NOMO-1 treated with DMSO at 0.1 percent for 48 hours (cell line): ENCODE data around the gene SORD.

Experiments
- DNase-seq: peaks from one replicate; lab custom pipeline; 2025; ENCODE audit not compliant: unreplicated experiment; lab: John Stamatoyannopoulos, UW

SORD gene

GRCh38 chr15:45114751-45115085, 91.7 kb downstream of the SORD start:
- no peak for DNase-seq

GRCh38 chr15:45115312-45115820, 92.4 kb downstream of the SORD start:
- DNase-seq: no peak

GRCh38 chr15:45116006-45116481, 93.0 kb downstream of the SORD start:
- no peak for DNase-seq

DNA sequence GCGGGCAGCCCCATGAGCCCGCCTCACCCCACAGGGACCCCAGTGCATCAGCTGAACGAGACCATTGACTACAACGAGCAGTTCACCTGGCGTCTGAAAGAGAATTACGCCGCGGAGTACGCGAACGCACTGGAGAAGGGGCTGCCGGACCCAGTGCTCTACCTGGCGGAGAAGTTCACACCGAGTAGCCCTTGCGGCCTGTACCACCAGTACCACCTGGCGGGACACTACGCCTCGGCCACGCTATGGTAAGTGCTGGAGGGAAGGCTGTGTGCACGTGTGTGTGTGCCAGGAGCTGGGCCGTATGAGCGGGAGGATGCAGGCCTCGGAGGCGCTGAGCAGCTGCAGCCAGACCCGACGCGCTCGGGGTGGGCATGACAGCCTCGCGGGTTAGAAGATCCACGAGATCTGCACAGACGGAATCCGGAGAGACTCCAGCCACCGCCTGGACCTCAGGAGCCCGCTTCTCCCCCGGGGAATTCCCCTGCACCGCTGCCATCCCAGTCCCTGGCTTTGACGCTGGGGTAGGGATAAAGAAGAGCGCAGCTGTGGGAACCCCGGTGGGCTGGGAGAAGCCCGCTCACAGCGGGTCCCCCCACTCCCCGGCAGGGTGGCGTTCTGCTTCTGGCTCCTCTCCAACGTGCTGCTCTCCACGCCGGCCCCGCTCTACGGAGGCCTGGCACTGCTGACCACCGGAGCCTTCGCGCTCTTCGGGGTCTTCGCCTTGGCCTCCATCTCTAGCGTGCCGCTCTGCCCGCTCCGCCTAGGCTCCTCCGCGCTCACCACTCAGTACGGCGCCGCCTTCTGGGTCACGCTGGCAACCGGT, 93.7 kb downstream of the SORD start:
- DNase-seq: no peak

- DNase-seq: no peak
These were observed 94.5 kb downstream of the SORD start for GRCh38 chr15:45117308-45118130.

- DNase-seq: peak; percentile 85
These were observed 95.2 kb downstream of the SORD start for GRCh38 chr15:45118131-45118588.

DNA sequence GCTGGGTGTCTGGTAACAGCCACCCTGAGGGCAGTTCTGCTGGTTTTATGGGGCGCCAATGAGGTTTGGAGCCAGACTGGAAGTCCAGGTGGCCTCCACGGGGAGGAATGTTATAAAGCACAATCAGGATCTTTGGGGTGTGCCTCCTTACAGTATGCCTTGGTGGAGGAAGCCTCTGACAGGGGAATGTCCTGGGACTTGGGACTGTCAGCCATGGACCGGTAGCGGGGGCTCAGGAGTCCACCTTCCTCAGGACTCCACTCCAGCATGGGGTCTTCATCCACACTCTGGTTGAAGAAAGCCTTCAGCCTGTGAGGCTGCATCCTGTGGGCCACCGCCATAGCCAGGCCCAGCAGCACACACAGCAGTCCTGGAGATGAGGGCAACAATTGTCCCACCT, 96.0 kb downstream of the SORD start:
- DNase-seq: no peak

GRCh38 chr15:45120081-45120972, 97.3 kb downstream of the SORD start:
- no peak for DNase-seq

DNA sequence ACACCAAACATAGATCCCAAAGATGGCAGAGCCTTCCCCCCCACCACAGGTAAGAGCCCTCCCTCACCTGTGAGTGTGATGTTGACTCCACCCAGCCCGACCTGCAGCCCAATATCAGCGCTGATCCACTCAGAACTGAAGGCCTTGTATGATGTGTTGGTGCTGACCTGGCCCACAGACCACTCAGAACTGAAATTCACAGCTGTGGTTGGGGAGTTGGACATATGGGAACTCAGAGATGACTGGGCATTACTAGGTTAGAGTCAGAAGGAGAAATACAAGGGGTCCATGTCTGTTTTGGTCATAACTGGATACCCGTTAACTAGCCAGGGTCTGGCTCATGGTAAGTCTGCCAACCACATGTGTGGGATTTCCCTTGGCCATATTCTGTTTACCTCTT, 98.0 kb downstream of the SORD start:
- DNase-seq: no peak

- DNase-seq: no peak
These were observed 98.9 kb downstream of the SORD start for GRCh38 chr15:45121706-45122417.

DNA sequence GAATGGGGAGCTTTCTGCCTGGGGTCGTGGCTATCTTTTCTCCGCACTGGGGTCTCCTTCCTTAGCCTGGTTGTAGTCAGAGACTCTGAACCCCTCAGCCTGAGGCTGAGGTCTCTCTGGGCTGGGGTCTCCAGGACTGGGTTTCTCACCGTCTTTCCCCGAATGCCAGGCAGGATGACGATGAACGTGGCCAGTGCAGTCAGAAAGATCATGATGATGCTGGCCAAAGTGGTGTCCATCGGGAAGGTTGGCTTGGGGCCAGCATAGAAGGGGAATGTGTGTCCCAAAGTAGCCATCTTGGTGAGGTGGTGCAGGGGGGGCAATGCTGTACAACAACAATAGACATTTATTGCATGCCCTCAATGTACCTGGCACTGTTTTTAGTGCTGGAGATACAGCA, 99.7 kb downstream of the SORD start:
- DNase-seq: no peak

GRCh38 chr15:45123397-45123796, 100.4 kb downstream of the SORD start:
- DNase-seq: no peak

DNA sequence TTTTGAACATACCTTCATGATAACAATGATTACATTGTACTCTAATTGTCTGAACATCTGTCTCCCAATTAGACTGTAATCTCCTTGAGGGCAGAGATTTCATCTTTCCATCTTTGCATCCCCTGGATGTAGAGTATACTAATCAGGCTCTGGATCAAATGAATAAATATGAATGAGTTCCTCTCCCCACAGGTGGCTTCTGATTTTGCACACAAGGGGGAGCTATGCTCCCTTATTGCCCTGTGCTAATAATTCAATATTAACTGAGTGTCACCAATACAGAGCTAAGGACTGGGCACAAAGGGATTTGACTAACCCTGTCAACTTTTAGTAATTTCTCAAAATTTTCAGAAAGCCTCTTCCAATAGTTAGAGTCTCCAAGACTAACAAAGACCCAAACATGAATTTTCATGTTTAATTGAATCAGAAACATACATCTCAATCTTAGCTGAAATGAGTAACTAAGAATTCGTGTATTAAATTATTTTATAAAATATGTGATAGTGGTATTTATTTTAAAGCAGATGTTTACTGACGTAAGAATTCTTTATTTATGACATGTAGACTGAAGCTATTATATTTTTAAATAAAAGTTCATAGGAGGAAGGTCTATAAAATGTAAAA, 103.7 kb downstream of the SORD start:
- peak; percentile 21 for DNase-seq
